Esophagus (tissue), 2 donors: ENCODE data around the gene SMC4. TPM values are rescaled to one million over a fixed set of nuclear protein-coding genes. Genes with fewer than 3 reads are reported as not detected.

Experiments
- H3K27ac ChIP-seq, 2 donors: one replicate each; pipeline ENCODE4 v1.5.1; 2013; ENCODE audit warnings: low read depth in 2 of 2, mild to moderate bottlenecking in 2 of 2, inconsistent platforms in 1 of 2, low read length in 1 of 2, moderate library complexity in 1 of 2
- H3K27me3 ChIP-seq, 2 donors: one replicate each; pipeline ENCODE4 v1.6.1; 2013; ENCODE audit warnings: low read length in 2 of 2, control low read depth in 1 of 2, mild to moderate bottlenecking in 1 of 2; ENCODE audit not compliant: insufficient read depth in 2 of 2, control insufficient read depth in 1 of 2
- H3K36me3 ChIP-seq, 2 donors: one replicate each; pipeline ENCODE4 v1.6.1; 2013; ENCODE audit warnings: low read length in 1 of 2; ENCODE audit not compliant: control insufficient read depth in 2 of 2, insufficient read depth in 2 of 2
- H3K4me1 ChIP-seq, 2 donors: one replicate each; pipeline ENCODE4 v1.6.1; 2013; ENCODE audit warnings: low read length in 1 of 2; ENCODE audit not compliant: control insufficient read depth in 2 of 2, insufficient read depth in 2 of 2
- H3K4me3 ChIP-seq, 2 donors: one replicate each; pipeline ENCODE4 v1.5.1; 2013; ENCODE audit warnings: low read length in 2 of 2, mild to moderate bottlenecking in 2 of 2, low read depth in 1 of 2, moderate library complexity in 1 of 2
- H3K9me3 ChIP-seq, 2 donors: one replicate each; pipeline ENCODE4 v1.6.1; 2013; ENCODE audit warnings: mild to moderate bottlenecking in 2 of 2, low read depth in 1 of 2, low read length in 1 of 2, moderate library complexity in 1 of 2; ENCODE audit not compliant: control insufficient read depth in 2 of 2, insufficient read depth in 1 of 2
- WGBS, 2 donors: extraction: QIAGEN DNeasy Blood & Tissue Kit; methylation state at CpG; one replicate each; pipeline ENCODE4 v1.1.7; 2013; 5-methylcytosine and 5-hydroxymethylcytosine counted together
- polyA plus RNA-seq, 2 donors: library from polyadenylated mRNA; stranded (reverse); fragments of 200-250 nt; gene quantifications; one replicate each; pipeline ENCODE4 v1.2.3, GENCODE V29; 2013
- donor health status: healthy with polysubstance abuse.
- donor health status: Bipolar disorder and iron deficiency.

Gene SMC4
- polyA plus RNA-seq, 2 donors, result 54.1 to 82.0 TPM

DNA sequence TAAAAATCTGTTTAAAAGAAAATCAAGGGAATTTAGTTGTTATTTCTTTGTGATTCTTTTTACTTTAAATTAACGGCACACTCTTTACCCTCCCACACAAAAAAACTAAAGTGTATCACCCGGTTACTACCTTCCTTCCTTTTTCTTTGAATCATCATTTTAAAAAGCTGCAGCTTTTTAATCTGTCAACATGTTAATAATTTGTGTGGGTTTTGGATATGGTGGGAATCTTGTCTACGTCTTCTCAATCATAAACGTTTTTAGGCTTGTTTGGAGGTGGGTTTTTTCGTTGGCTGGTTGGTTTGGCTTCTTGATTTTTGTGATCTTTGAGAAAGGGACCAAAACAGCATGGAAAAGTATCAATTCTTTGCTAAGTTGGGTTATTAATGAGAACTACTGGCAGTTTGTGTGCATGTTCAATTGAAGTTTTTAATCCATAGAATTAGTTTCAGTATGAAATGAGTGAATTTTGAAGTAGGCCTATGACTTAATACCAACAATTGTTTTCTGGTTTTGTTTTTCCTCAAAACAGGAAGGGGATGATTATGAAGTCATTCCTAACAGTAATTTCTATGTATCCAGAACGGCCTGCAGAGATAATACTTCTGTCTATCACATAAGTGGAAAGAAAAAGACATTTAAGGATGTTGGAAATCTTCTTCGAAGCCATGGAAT, 4.5 kb downstream of the SMC4 start:
- no peaks in the 10 kb centered on the region for H3K4me1 ChIP-seq
- no peaks in the 10 kb centered on the region for H3K27me3 ChIP-seq
- no peaks in the 10 kb centered on the region for H3K9me3 ChIP-seq
- peak overlapping the region in 1 of 2 donors; percentile 47 for H3K4me3 ChIP-seq
- no peak overlapping the region for H3K27ac ChIP-seq
- 47 to 50% methylated on average over 7 of the region's 7 CpGs for WGBS, 2 donors
- no peaks in the 10 kb centered on the region for H3K36me3 ChIP-seq

- Histone ChIP-seq H3K27ac (no peak overlapping the region), H3K4me3 (no peak overlapping the region), H3K36me3 (peaks cover 0 to 1% of the 10 kb centered on the region in 2 donors), H3K27me3 (no peaks in the 10 kb centered on the region), H3K9me3 (no peaks in the 10 kb centered on the region), H3K4me1 (no peaks in the 10 kb centered on the region)
- 79 to 82% methylated on average over 10 of the region's 10 CpGs for WGBS, 2 donors
Measured at GRCh38 chr3:160409812-160410610, 10.6 kb downstream of the SMC4 start.

DNA sequence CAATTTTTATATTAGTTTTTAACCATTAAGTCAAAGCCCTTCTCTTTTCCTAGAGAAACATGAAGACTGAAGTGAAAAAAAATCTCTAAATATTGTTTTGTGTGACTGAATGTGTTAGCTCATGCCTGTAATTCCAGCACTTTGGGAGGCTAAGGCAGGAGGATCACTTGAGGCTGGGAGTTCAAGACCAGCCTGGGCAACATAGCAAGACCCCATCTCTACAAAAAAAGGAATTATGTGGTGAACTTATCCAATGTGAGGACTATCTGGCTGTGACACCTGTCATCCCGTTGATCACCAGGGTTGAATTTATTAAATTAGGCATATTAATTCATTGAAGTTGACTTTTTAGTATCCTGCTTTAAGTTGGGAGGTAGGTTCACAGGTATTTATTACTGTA, 13.0 kb downstream of the SMC4 start:
- Histone ChIP-seq H3K27ac (no peak overlapping the region), H3K27me3 (no peaks in the 10 kb centered on the region), H3K36me3 (peaks cover 0 to 6% of the 10 kb centered on the region in 2 donors), H3K4me3 (no peak overlapping the region), H3K4me1 (no peaks in the 10 kb centered on the region), H3K9me3 (no peaks in the 10 kb centered on the region)
- WGBS, 2 donors, result 39 to 94% methylated on average over 1 of the region's 1 CpG

DNA sequence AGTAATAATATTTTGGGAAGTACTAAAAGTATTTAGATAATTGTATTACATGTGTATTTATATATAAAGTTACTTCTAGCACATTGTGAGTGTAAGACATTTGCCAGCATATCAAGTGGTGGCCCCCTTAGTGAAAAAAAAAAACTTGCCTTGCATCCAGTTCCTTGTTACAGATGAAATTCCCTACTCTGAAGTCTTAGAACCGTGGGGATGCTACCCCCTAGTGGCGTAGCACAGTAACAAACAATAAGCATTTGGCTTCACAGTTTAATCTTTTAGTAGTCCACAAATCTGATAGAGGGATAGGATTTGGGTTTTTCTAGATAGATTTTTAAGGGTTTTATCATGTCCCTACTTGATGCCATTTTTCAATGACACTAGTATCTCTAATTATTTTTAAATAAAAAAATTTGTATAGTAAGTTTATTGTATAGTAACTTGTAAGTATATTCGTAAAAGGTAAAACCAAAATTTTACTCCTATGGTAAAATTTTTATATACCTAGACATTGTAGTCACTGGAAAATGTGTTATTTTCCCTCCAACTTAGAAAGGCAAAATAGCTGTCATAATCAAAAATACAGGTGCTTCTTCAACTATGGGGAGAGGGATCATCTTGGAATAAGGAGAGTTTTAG, 14.3 kb downstream of the SMC4 start:
- Histone ChIP-seq H3K9me3 (no peaks in the 10 kb centered on the region), H3K4me1 (no peaks in the 10 kb centered on the region), H3K27ac (no peak overlapping the region), H3K4me3 (no peak overlapping the region), H3K27me3 (no peaks in the 10 kb centered on the region), H3K36me3 (peaks cover 0 to 6% of the 10 kb centered on the region in 2 donors)
- WGBS, 2 donors, result 37 to 39% methylated on average over 3 of the region's 3 CpGs

DNA sequence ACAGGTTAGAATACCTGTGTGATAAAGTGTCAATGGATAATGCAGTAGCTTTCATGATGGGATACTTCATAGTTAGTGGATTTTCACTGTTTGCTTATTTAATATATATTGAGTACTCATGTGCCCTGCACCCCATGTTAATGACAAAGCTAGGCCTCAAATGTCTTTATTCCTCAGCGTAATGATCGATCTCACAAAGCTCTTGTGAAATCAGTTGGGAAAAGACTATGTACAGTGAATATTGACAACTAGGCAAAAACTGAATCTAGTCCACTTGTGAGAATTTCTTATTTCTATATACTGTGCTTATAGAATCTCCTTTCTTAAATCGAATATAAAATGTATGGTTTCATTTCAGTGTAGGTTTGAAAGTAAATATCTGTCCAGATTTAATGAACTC, 17.9 kb downstream of the SMC4 start:
- no peaks in the 10 kb centered on the region for H3K27me3 ChIP-seq
- 62 to 79% methylated on average over 3 of the region's 3 CpGs for WGBS, 2 donors
- peaks cover 0 to 6% of the 10 kb centered on the region in 2 donors for H3K36me3 ChIP-seq
- no peaks in the 10 kb centered on the region for H3K4me1 ChIP-seq
- no peak overlapping the region for H3K4me3 ChIP-seq
- H3K27ac ChIP-seq, result no peak overlapping the region
- no peaks in the 10 kb centered on the region for H3K9me3 ChIP-seq

DNA sequence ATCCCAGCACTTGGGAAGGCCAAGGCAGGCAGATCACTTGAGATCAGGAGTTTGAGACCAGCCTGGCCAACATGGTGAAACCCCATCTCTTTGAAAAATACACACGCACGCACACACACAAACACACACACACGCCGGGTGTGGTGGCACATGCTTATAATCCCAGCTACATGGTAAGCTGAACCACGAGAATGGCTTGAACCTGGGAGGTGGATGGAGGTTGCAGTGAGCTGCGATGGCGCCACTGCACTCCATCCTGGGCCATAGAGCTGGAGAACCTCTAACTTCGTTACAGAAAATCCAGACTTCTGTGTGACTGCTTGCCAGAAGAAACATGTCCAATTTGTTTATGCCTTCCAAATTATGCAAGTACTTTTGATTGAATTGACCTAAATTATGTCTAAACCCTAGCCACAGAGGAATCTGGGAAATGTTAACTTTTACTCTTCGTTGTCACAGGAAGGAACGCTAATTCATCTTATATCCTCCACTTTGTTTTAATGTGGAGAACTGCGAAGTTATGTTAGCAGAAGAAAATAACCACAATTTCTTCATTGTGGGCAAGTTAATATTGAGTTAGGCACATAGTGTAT, 28.5 kb downstream of the SMC4 start:
- H3K4me1 ChIP-seq, result no peaks in the 10 kb centered on the region
- WGBS, 2 donors, result 90 to 92% methylated on average over 11 of the region's 11 CpGs
- peaks cover 0 to 8% of the 10 kb centered on the region in 2 donors for H3K36me3 ChIP-seq
- no peak overlapping the region for H3K4me3 ChIP-seq
- no peak overlapping the region for H3K27ac ChIP-seq
- peaks cover 0 to 2% of the 10 kb centered on the region in 2 donors for H3K9me3 ChIP-seq
- no peaks in the 10 kb centered on the region for H3K27me3 ChIP-seq

GRCh38 chr3:160434071-160434470, 34.6 kb downstream of the SMC4 start:
- Histone ChIP-seq H3K36me3 (peaks cover 0 to 8% of the 10 kb centered on the region in 2 donors), H3K4me1 (no peaks in the 10 kb centered on the region), H3K9me3 (no peaks in the 10 kb centered on the region), H3K27ac (no peak overlapping the region), H3K4me3 (no peak overlapping the region), H3K27me3 (no peaks in the 10 kb centered on the region)
- WGBS, 2 donors, result 57 to 62% methylated on average over 2 of the region's 2 CpGs

DNA sequence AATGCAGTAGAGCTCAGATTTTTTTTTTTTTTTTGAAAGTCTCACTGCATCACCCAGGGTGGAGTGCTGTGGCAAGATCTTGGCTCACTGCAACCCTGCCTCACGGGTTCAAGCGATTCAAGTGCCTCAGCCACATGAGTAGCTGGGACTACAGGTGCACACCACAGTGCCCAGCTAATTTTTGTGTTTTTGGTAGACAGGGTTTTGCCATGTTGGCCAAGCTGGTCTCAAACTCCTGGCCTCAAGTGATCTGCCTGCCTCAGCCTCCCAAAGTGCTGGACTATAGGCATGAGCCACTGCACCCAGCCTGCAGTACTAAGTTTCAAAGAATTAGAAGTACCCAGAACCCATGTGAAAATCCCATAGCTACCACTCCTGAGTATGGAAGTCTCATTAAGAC, 35.6 kb downstream of the SMC4 start:
- Histone ChIP-seq H3K27me3 (no peaks in the 10 kb centered on the region), H3K36me3 (peaks cover 0 to 8% of the 10 kb centered on the region in 2 donors)
- WGBS, 2 donors, result 91 to 93% methylated on average over 2 of the region's 2 CpGs

GRCh38 chr3:160435747-160436146, 36.3 kb downstream of the SMC4 start:
- no peaks in the 10 kb centered on the region for H3K9me3 ChIP-seq
- H3K27me3 ChIP-seq, result no peaks in the 10 kb centered on the region
- no peaks in the 10 kb centered on the region for H3K4me1 ChIP-seq
- WGBS, 2 donors, result 92% methylated on average over 1 of the region's 1 CpG
- no peak overlapping the region for H3K27ac ChIP-seq
- H3K4me3 ChIP-seq, result no peak overlapping the region
- peaks cover 0 to 8% of the 10 kb centered on the region in 2 donors for H3K36me3 ChIP-seq

More for the DNA sequence above, 35.6 kb downstream of the SMC4 start:
- Histone ChIP-seq H3K9me3 (no peaks in the 10 kb centered on the region), H3K4me1 (no peaks in the 10 kb centered on the region), H3K4me3 (no peak overlapping the region), H3K27ac (no peak overlapping the region)
